A204.1 (cell line): ENCODE results near the gene TCN1.

ENCODE experiments used
- FAIRE-seq: peaks from 2 replicates; lab custom pipeline; 2012; peaks lifted over from hg19 to GRCh38; lab: Jason Lieb, UNC

Gene TCN1

DNA sequence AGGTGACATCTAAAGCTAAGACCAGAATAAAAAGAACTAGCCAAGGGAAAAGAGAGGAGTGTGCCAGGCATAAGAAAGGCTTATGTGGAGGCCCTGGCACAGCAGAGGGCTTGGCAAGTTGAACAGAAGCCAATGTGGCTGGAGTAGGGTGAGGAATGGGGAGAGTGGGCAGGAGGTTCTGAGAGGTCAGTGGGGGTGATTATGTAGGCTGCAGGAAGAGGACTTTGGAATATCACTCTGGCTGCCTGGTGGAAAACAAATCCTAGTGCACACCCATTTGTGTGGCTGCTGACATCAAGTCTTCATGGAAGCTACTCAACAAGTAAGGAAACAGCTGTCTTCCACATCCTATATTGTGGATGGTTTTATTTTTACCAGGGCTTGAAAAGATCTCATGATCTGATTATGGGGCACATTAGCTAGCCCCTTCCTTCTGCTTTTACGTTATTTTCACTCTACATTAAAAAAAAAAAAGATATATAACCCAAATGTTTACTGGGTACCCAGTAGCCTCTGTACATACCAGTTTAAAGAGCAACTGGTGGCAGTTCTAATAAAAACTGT lies 59.2 kb downstream of the TCN1 start:
- FAIRE-seq, result no peak

- FAIRE-seq, result no peak
Observed at GRCh38 chr11:59804061-59804460, 62.2 kb downstream of the TCN1 start.
